ENCODE data around the gene CACNA1E. TPM values are rescaled to one million over a fixed set of nuclear protein-coding genes. Genes with fewer than 3 reads are reported as not detected.

CACNA1E gene
- total and polyA plus RNA-seq, 2 experiments from 2014 or later: 0.32 to 1.1 TPM

DNA sequence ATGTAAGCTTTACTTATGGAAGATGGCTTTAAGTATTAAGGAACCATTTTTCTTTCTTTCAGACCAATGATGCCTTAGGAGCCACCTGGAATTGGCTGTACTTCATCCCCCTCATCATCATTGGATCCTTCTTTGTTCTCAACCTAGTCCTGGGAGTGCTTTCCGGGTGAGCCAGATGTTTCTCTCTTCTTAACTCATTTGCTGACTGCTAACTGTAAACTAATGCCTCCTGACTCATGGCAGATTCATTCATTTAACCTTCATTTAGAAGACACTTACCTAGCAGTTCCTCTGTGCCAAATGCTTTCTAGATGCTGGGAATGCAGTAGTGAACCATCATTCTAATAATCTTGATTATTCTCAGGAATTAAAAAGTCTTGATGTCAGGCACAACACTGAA is 168.0 kb downstream of the CACNA1E start (continued):
- TF ChIP-seq, protein P1, sequence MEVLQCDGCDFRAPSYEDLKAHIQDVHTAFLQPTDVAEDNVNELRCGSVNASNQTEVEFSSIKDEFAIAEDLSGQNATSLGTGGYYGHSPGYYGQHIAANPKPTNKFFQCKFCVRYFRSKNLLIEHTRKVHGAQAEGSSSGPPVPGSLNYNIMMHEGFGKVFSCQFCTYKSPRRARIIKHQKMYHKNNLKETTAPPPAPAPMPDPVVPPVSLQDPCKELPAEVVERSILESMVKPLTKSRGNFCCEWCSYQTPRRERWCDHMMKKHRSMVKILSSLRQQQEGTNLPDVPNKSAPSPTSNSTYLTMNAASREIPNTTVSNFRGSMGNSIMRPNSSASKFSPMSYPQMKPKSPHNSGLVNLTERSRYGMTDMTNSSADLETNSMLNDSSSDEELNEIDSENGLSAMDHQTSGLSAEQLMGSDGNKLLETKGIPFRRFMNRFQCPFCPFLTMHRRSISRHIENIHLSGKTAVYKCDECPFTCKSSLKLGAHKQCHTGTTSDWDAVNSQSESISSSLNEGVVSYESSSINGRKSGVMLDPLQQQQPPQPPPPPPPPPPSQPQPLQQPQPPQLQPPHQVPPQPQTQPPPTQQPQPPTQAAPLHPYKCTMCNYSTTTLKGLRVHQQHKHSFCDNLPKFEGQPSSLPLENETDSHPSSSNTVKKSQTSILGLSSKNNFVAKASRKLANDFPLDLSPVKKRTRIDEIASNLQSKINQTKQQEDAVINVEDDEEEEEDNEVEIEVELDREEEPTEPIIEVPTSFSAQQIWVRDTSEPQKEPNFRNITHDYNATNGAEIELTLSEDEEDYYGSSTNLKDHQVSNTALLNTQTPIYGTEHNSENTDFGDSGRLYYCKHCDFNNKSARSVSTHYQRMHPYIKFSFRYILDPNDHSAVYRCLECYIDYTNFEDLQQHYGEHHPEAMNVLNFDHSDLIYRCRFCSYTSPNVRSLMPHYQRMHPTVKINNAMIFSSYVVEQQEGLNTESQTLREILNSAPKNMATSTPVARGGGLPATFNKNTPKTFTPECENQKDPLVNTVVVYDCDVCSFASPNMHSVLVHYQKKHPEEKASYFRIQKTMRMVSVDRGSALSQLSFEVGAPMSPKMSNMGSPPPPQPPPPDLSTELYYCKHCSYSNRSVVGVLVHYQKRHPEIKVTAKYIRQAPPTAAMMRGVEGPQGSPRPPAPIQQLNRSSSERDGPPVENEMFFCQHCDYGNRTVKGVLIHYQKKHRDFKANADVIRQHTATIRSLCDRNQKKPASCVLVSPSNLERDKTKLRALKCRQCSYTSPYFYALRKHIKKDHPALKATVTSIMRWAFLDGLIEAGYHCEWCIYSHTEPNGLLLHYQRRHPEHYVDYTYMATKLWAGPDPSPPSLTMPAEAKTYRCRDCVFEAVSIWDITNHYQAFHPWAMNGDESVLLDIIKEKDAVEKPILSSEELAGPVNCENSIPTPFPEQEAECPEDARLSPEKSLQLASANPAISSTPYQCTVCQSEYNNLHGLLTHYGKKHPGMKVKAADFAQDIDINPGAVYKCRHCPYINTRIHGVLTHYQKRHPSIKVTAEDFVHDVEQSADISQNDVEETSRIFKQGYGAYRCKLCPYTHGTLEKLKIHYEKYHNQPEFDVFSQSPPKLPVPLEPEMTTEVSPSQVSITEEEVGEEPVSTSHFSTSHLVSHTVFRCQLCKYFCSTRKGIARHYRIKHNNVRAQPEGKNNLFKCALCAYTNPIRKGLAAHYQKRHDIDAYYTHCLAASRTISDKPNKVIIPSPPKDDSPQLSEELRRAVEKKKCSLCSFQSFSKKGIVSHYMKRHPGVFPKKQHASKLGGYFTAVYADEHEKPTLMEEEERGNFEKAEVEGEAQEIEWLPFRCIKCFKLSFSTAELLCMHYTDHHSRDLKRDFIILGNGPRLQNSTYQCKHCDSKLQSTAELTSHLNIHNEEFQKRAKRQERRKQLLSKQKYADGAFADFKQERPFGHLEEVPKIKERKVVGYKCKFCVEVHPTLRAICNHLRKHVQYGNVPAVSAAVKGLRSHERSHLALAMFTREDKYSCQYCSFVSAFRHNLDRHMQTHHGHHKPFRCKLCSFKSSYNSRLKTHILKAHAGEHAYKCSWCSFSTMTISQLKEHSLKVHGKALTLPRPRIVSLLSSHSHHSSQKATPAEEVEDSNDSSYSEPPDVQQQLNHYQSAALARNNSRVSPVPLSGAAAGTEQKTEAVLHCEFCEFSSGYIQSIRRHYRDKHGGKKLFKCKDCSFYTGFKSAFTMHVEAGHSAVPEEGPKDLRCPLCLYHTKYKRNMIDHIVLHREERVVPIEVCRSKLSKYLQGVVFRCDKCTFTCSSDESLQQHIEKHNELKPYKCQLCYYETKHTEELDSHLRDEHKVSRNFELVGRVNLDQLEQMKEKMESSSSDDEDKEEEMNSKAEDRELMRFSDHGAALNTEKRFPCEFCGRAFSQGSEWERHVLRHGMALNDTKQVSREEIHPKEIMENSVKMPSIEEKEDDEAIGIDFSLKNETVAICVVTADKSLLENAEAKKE (CRISPR knock-in tag; IDR thresholded peaks at IDR 0.05): no peak
- TF ChIP-seq POLR2AphosphoS5 (IDR thresholded peaks at IDR 0.05; ENCODE audit: low read depth) (no peak), ZNF331 (CRISPR knock-in tag; IDR thresholded peaks at IDR 0.05; ENCODE audit: low read depth) (no peak), EZH2phosphoT487 (IDR thresholded peaks at IDR 0.05; ENCODE audit: unreplicated experiment) (no peak)
- TF ChIP-seq, protein P2, sequence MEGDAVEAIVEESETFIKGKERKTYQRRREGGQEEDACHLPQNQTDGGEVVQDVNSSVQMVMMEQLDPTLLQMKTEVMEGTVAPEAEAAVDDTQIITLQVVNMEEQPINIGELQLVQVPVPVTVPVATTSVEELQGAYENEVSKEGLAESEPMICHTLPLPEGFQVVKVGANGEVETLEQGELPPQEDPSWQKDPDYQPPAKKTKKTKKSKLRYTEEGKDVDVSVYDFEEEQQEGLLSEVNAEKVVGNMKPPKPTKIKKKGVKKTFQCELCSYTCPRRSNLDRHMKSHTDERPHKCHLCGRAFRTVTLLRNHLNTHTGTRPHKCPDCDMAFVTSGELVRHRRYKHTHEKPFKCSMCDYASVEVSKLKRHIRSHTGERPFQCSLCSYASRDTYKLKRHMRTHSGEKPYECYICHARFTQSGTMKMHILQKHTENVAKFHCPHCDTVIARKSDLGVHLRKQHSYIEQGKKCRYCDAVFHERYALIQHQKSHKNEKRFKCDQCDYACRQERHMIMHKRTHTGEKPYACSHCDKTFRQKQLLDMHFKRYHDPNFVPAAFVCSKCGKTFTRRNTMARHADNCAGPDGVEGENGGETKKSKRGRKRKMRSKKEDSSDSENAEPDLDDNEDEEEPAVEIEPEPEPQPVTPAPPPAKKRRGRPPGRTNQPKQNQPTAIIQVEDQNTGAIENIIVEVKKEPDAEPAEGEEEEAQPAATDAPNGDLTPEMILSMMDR (conservative IDR thresholded peaks at IDR 0.05; ENCODE audit: low read depth in 2 of 2): no peak
- TF ChIP-seq, protein P3, sequence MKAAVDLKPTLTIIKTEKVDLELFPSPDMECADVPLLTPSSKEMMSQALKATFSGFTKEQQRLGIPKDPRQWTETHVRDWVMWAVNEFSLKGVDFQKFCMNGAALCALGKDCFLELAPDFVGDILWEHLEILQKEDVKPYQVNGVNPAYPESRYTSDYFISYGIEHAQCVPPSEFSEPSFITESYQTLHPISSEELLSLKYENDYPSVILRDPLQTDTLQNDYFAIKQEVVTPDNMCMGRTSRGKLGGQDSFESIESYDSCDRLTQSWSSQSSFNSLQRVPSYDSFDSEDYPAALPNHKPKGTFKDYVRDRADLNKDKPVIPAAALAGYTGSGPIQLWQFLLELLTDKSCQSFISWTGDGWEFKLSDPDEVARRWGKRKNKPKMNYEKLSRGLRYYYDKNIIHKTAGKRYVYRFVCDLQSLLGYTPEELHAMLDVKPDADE (IDR thresholded peaks at IDR 0.05): no peak

DNA sequence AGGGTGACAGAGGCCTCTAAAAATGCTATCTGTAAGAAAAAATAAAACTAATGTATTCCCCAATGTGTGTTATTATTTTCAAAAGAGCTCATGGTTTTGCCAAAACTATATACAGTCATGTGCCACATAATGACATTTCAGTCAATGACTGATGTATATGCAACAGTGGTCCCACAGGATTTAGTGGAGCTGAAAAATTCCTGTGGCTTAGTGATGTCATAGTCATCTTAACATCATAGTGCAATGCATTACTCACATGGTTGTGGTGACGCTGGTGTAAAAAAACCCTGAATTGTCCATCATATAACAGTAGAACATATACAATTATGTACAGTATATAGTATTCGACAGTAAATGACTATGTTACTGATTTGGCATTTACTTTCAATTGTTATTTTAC is 172.4 kb downstream of the CACNA1E start:
- Histone ChIP-seq H3K79me2 (replicated peaks; ENCODE audit: insufficient read depth) (no peaks in the 10 kb centered on the region), H3K27ac (ENCODE audit: low read depth) (no peak overlapping the region), H3K36me3 (ENCODE audit: insufficient read depth) (no peaks in the 10 kb centered on the region), H3K4me1 (ENCODE audit: insufficient read depth) (no peaks in the 10 kb centered on the region; the same call in 1 of the 2 replicates), H3K4me3 (no peak overlapping the region), H3K27me3 (ENCODE audit: insufficient read depth) (no peaks in the 10 kb centered on the region), H4K20me1 (replicated peaks; ENCODE audit: insufficient read depth) (no peaks in the 10 kb centered on the region), H3K9me2 (ENCODE audit: insufficient read depth) (0 out of 2 replicates have a peak, but pooled peaks cover 2% of the 10 kb centered on the region), H2AFZ (no peak overlapping the region), H3F3A (replicated peaks; ENCODE audit: low read depth) (no peaks in the 10 kb centered on the region), H3K4me2 (no peak overlapping the region)
- H3K4me1 Mint-ChIP-seq: peaks cover 5% of the 10 kb centered on the region; the same call in 2 of the 3 replicates
- ATAC-seq (no peak), DNase-seq (ENCODE audit: low spot score) (no peak)
- no peaks in the 10 kb centered on the region for H3K27me3 Mint-ChIP-seq (ENCODE audit: insufficient read depth, low read depth, poor library complexity)
- H3K9me3 Mint-ChIP-seq: peaks cover 2% of the 10 kb centered on the region; the same call in 1 of the 3 replicates
- peaks cover 6% of the 10 kb centered on the region; the same call in 1 of the 3 replicates for H3K36me3 Mint-ChIP-seq (ENCODE audit: low read depth)
- no peak overlapping the region for H3K4me3 Mint-ChIP-seq
- no peak overlapping the region for H3K27ac Mint-ChIP-seq
- TF ChIP-seq EZH2phosphoT487 (IDR thresholded peaks at IDR 0.05; ENCODE audit: unreplicated experiment) (no peak), STAT1 (IDR thresholded peaks at IDR 0.05; ENCODE audit: unreplicated experiment) (no peak)
- TF ChIP-seq, protein P4, sequence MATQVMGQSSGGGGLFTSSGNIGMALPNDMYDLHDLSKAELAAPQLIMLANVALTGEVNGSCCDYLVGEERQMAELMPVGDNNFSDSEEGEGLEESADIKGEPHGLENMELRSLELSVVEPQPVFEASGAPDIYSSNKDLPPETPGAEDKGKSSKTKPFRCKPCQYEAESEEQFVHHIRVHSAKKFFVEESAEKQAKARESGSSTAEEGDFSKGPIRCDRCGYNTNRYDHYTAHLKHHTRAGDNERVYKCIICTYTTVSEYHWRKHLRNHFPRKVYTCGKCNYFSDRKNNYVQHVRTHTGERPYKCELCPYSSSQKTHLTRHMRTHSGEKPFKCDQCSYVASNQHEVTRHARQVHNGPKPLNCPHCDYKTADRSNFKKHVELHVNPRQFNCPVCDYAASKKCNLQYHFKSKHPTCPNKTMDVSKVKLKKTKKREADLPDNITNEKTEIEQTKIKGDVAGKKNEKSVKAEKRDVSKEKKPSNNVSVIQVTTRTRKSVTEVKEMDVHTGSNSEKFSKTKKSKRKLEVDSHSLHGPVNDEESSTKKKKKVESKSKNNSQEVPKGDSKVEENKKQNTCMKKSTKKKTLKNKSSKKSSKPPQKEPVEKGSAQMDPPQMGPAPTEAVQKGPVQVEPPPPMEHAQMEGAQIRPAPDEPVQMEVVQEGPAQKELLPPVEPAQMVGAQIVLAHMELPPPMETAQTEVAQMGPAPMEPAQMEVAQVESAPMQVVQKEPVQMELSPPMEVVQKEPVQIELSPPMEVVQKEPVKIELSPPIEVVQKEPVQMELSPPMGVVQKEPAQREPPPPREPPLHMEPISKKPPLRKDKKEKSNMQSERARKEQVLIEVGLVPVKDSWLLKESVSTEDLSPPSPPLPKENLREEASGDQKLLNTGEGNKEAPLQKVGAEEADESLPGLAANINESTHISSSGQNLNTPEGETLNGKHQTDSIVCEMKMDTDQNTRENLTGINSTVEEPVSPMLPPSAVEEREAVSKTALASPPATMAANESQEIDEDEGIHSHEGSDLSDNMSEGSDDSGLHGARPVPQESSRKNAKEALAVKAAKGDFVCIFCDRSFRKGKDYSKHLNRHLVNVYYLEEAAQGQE (IDR thresholded peaks at IDR 0.05; ENCODE audit: unreplicated experiment): no peak
- TF ChIP-seq, protein P2 (conservative IDR thresholded peaks at IDR 0.05; ENCODE audit: low read depth in 2 of 2): no peak
